SHP77 (cell line): ENCODE results near the gene EIF3K.
A peak's percentile ranks its signal among the peaks of the same experiment; 100 is the strongest.
"Not testable (repeated sequence)": the region's sequence is repeated elsewhere in the genome, so short reads cannot be mapped to it uniquely, and the experiment has no call there.

Experiments
- DNase-seq, 2 experiments: peaks; one replicate each; lab custom pipeline; 2025; lab: John Stamatoyannopoulos, UW

Gene EIF3K

DNA sequence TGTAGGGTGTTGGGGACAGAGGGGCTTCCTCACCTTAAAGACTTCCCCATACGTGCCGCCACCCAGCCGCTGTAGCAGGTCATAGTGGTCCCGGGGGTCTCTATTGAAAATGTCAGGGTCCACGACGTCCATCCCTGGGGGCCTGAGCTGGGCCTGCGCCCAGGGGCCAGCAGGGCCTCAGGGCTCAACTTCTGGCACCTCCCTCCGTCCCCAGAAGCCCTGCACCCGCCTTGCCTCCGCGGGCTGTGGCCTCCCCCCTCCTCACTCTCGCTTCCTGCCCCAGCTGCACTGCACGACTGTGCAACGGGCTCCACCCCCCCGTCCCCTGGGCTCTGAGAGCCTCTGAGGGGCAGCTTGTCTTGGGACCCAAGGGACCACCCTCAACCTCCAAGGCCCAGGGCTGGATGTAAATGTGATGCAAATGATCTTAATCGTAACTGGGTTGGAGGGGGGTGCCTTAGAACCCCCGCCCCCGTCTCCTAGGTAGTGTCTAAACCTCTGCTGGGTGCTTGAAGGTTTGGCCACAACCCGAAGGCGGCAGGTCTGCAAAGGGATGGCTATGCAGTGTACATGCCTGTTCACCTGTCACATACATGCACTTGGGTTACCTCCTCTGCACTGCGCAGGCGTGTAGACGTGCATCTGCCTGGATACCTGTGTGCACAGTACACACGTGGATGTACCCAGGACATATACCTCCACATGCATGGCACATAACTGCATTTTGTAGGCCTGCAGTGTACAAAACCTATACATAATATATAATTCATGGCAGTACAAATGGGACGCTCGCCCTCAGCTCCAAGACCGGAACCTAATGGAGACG is 1.0 kb upstream of the EIF3K start, which contains the start of gene MAP4K1:
TSS of gene MAP4K1 (minus strand) at position 190 of the 826 bp plus-strand sequence. CDS start at position 132, 58 bp downstream.
- DNase-seq: peak in 1 of 2 experiments; percentile 22

DNA sequence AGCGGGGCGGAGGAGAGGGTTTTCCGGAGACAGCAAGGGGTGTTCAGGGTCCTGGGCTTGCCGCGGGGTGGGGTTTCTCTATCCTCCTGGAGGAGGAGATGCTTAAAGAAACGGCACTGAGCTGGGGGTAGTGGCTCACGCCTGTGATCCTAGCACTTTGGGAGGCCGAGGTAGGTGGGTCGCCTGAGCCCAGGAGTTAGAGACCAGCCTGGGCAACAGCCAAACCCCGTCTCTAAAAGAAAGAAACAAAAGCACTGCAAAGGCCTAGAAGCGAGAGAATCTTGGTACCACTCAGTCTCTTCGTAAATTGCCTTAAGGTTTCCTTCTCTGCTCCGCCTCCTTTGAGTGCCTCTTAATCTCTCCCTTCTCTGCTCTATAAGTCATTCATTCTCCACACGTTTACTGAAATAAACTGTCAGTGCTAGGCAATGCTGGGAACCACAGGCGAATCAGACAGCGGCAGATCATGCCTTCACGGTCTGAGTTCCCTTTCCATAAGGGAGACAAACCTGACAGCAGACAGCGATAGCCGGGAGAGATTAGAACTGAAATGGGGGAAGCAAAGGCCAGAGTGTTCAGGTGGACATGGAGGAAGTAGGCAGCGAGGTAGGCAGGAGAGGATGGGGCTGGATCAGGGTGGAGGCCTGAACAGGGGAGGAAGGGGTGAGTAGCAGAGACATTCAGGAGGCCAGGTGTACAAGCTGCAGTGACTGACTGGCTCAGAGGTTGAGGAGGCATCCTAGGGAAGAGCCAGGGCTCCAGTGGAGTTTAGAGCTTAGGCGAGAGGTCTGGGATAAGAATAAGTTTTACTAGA is 580 bp downstream of the EIF3K start:
- no peak for DNase-seq

DNA sequence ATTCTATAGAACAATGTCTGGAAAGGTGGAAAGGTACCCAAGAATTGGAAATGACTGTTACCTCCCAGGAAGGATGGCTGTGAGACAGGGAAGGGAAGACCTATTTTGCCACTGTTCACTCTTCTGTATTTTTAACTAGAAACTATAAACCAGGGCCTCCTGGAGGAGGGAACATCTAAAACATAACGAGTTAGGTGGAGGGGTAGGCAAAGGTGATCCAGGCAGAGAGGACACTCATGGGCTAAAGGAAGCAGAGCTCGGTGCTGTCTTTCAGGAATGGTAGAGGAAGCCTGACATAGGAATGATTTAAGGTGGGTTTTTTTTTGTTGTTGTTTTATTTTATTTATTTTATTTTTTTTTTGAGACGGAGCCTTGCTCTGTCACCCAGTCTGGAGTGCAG is 5.8 kb downstream of the EIF3K start:
- no peak for DNase-seq

DNA sequence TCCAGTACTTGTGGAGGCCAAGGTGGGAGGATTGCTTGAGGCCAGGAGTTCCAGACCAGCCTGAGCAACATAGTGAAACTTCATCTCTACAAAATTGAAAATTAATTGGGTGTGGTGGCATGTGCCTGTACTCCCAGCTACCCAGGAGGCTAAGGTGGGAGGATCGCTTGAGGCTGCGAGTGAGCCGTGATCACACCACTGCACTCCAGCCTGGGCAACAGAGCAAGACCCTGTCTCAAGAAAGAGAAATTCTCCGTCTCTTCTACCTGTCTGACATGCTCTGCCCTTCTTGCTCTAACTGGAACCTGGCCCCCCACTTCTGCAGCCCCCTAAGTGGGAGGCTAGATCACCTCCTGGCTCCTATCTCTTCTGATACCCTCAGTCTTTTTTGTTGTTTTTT is 7.4 kb downstream of the EIF3K start:
- DNase-seq: no peak

DNA sequence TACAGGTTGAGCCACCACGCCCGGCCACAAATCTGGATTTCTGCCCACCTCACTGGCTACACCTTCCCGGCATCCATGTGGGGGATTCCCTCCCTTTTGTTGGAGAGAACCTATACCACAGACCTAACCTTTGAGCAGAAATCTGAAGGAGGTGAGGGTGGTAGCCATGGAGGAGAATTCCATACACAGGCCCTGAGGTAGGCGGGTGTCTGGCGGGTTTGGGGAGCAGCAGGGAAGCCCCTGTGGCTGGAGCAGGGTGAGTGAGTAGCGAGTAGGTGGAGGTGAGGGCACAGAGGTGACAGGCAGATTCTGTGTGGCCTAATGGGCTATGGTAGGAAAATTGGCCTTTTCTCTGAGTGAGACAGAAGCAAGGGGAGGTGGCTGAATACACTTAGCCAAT is 10.6 kb downstream of the EIF3K start:
- no peak for DNase-seq

DNA sequence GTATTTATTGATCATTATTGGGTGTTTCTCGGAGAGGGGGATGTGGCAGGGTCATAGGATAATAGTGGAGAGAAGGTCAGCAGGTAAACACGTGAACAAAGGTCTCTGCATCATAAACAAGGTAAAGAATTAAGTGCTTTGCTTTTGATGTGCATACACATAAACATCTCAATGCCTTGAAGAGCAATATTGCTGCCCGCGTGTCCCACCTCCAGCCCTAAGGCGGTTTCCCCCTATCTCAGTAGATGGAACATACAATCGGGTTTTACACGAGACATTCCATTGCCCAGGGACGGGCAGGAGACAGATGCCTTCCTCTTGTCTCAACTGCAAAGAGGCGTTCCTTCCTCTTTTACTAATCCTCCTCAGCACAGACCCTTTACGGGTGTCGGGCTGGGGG is 12.3 kb downstream of the EIF3K start:
- not testable (repeated sequence) for DNase-seq

DNA sequence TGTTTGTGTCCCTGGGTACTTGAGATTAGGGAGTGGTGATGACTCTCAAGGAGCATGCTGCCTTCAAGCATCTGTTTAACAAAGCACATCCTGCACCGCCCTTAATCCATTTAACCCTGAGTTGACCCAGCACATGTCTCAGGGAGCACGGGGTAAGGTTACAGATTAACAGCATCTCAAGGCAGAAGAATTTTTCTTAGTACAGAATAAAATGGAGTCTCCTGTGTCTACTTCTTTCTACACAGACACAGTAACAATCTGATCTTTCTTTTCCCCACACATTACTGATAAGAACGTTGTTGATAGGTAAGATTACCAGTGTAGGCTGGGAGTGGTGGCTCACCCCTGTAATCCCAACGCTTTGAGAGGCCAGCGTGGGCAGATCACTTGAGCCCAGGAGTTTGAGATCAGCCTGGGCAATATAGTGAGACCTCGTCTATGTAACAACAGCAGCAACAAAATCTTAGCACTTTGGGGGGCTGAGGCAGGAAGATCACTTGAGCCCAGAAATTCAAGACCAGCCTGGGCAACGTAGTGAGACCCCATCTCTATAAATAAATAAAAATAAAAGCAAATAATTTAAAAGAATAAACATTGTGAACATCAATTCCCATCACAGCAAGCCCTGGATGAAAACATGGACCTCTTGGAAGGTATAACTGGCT is 13.0 kb downstream of the EIF3K start:
- not testable (repeated sequence) for DNase-seq

DNA sequence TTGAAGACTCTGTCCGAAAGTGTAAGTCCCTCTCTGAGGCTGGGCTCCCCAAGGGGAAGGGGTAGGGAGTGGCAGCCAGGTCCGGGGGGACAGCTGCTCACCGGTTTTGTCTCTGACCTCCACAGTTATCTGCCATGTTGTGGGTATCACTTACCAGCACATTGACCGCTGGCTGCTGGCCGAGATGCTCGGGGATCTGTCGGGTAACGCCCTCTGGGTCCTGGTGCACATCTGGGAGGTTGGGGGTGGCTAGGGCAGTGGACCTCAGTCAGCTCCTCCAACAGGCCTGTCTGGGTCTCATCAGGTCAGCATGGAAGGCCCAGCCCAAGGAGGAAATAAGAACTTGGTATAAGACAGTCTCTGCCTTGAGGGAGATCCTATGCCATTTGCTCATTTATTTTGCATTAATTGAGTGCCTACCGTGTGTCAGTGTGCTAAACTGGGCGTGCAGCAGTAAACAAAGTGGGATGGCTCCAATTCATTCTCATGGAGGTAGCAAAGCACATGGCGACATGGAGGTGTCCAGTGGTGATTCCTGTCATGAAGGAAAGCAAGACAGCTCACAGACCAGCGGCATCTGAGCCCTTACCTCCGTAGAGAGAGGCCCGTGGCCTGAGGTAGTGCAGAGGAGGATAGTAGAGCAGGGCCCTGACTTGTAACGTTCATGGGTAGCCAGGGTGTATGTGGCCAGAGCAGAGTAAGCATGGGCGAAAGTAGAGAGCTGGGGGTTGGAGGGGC is 13.7 kb downstream of the EIF3K start:
- no peak for DNase-seq

DNA sequence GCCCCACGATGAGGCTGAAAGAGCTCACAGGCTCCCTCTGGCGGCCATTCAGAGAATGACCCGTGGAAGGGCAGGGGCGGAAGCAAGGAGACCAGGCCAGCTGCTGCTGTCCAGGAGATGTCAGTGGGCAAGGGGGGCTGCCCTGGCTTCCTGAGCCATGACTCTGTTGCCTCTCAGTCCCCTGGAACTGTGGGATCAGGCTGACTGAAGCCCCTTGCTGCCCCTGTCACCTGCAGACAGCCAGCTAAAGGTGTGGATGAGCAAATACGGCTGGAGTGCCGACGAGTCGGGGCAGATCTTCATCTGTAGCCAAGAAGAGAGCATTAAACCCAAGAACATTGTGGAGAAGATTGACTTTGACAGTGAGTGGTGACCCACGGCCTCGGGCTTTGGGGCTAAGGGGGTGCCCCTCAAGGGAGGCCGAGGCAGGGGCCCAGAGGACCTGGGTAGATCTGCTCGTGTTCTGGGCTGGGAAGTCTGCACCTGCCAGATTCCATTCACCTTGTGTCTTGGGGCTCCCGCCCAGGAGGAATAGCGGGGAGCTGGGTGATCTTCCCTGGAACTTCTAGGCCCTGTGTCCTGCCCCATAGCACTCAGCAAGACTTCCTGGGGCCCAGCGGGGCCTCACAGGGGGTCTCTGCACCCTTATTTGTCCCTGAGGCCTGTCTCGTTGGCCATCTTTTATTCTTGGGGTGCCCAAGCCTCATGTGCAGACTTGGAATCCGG is 15.9 kb downstream of the EIF3K start:
- peak; percentile 16 to 36 for DNase-seq

DNA sequence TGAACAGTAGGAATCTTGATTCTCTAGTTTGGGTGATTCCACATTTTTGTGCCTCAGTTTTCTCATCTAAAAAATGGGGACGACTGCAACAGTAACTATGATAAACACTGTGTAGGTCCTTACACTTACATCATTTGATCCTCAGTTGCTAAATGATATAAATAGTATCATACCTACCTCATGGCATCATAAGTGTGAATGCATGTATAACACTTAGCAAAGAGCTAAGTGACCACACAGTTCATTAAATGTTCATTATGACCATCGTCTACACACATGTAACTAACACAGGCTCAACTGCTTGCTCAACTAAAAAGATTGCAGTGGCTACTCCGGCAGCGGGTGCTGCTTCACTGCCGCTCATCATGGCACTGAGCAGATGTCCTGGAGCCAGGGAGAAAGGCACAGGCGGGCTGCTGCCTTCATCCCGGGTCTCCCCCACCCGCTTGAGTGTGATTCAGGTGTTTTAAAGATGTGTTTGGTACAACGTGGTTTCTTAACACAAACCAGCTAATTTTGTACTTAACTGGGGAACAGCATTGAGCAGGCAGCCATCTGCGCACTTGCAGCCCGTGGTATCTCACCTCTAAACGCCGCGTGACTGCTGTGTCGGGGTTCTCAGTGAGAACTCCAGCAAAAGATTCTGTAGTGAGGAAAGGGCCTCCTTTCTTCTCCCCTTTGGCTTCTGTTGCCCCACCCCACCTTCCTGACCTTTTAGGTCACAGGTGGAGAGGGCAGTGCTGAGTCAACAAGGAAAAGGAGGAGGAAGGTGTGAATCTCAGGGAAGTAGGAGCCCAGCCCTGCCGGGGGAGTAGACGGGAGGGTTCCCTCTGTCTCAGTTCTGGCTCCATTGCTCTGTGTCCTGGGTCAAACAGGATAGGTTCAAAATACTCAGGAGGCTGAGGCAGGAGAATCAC is 16.8 kb downstream of the EIF3K start:
- DNase-seq: no peak

DNA sequence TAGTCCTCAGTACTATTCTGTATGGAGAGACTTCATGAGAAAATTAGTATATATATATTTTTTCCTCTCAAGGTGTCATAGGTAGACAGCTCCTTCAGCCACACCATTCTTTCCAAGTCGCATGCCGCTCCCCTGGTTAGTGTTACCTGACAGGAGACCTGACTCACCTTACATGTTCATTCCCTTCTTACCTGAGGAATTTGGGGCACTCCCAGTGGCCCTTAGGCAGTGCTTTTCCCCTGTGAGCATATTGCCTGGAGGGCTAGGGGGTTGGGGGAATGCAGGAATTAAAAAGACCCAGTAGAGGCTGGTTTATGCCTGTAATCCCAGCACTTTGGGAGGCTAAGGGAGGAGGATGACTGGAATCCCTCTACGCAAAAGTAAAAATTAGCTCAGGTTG is 19.5 kb downstream of the EIF3K start:
- no peak for DNase-seq

DNA sequence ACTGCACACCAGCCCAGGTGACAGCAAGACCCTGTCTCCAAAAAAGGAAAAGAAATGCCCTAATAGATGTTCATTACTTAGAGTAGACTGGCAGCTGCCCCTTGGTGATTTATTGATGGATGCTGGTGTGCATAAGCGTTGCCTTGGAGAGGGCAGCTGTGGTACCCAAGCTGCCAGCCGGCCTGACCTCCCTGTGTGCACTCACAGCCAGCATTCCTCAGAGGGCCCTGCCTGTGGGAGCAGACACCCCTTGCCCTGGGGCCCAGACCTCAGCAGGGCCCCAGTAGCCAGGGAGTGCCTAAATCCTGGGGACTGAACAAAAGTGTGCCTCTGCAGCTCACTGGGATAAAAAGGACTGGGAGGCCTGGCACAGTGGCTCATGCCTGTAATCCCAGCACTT is 20.7 kb downstream of the EIF3K start:
- no peak for DNase-seq

DNA sequence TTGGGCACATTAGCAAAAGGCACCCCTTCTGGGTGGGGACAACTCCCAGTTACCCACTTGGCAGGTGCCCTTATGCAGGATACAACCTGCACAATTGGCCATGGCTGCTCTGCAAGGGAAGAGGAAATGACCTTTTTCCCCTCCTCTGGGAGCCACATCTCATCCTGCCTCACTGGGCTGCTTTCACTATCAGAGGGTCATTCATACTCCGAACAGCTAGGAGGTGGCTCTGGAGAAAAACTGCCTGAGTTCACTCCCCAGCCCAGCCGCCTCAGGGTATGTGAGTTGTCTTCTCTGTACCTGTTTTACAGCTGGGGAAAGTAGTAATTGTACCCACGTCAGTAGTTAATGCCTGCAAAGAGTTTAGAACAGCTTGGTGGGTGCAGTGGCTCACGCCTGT is 21.4 kb downstream of the EIF3K start:
- no peak for DNase-seq

DNA sequence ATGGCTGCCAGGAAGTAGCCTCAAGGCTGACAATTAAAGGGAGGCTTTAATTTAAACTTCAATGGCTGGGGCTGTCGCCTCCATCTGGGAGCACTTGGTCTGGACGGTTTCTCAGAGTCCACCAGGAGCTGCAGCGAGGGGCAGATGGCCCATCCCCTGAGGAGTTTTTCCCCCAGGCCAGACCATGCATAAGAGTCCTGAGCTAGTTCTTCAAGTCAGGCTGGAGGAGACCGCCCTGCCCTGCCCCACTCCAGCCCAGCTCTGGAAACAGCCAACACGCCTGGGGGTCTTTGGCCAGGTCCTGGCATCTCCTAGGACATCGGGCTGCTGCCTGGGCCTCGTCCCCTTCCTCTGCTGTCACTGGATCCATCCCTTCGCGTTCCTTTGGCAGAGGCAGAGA is 23.2 kb downstream of the EIF3K start:
- DNase-seq: no peak

DNA sequence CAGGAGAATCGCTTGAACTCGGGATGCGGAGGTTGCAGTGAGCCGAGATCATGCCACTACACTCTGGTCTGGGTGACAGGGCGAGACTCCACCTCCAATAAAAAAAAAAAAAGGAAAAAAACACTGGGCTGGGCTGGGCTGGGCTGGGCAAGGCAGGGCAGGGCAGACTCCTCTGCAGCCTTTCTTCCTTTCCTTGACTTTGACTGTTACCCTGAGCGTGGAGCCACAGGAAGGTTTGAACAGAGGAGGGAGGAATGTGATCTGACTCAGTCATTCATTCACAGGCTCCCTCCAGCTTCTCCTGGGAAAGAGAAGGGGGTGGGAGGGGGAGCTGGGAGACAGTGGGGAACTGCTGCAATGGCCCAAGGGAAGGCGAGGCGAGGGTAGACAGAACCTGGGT is 25.7 kb downstream of the EIF3K start:
- no peak for DNase-seq

DNA sequence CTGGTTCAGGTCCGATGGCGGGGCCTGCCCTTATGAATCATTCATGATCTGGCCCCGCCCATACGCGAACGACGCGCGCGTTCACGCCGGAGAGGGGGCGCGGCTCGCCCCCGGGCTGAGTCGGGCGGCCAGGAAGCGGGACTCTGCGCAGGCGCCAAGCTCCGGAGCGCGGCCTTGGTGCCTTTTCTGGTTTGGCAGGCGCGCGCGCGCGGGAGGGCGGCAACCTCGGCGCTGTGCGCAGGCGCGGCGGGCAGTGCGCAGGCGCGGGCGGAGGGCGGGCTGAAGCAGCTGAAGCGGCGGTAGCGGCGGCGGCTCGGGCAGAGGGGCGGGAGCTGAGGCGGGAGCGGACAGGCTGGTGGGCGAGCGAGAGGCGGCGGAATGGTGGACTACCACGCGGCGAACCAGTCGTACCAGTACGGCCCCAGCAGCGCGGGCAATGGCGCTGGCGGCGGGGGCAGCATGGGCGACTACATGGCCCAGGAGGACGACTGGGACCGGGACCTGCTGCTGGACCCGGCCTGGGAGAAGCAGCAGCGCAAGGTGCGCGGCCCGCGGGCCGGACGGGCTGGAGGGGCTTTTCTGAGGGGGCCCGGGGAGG is 28.5 kb downstream of the EIF3K start, which contains the start of gene ACTN4:
TSS of gene ACTN4 (plus strand) at position 282 of the 598 bp plus-strand sequence. CDS start at position 379, 97 bp downstream.
- DNase-seq: peak; percentile 95 to 98

DNA sequence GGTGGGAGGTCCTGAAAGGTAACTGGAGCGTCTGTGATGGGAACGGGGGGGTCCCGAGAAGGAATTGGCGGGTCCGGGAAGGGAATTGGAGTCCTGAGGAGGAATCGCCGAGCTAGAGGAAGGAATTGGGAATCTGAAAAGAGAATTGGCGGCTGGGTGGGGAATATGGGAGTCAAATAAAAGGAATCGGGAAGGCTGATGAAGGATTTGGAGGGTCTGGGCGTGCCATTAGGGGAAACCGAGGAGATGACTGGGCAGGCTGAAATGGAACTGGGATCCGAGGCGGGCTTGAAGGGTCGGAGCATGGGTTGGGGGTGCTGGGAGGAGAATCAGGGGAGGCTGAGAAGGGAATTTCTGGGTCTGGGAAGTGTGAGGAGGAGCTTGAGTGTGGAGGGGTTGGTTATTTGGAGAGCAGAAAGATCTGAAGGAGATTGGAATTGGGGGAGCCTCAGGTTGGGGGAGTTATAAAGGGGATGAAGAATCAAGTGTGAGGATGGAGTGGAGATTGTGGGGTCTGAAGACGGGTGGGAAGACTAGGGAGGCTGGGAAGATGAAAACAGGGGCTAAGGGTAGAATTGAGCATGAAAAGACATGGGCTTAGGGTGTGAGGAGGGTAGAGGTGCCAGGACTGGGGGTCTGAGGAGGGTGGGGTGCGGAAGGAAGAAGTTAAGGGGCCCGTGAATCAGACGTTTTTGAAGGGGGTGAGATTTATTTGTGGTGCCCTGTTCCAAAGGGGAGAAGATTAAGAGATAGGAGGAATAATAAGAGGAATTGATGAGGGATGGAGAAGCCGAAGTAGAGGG is 29.2 kb downstream of the EIF3K start:
- no peak for DNase-seq

DNA sequence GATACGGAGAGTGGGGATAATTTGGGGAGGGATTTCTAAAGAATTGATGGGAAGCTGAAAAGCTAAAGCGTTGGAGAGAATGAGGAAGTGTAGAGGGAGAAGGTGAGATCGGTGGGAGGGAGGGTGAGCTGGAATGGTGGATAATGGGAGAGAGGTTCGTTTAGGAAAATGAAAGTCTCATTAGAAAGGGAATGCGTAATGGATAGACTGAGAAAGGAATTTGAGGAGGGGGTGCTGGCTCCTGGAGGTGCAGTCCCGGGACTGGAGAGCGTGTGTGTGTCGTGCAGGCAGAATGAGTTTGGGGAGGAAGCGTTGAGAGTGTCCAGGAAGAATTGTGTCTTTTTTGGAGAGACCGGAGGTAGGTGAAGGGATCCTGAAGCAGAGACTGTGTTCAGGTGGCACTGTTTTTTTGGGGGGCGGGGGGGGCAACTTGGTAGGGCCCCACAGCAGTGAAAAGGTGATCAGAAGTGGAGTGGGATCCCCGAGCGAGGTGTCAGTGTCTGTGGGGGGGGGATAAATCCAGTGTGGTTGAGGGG is 29.8 kb downstream of the EIF3K start:
- no peak for DNase-seq
